ENCODE measurements around the gene CRTC3.

- TF ChIP-seq POLR2A (IDR thresholded peaks at IDR 0.05) (no peak), CTCF (IDR thresholded peaks at IDR 0.05) (no peak)
Measured at GRCh38 chr15:90571063-90571541, 41.4 kb downstream of the CRTC3 start.
